Fibroblast of the conjunctiva (primary cell): ENCODE results near the gene MACROD2.
A peak's percentile ranks its signal among the peaks of the same experiment; 100 is the strongest.
"Not testable (repeated sequence)": the region's sequence is repeated elsewhere in the genome, so short reads cannot be mapped to it uniquely, and the experiment has no call there.

Experiments
- DNase-seq: peaks from one replicate; pipeline ENCODE4 v3.0.0-alpha.2; 2010; ENCODE audit warnings: low read depth

MACROD2 gene

GRCh38 chr20:14996883-14997672 is 1001.8 kb downstream of the MACROD2 start:
- DNase-seq, result no peak

DNA sequence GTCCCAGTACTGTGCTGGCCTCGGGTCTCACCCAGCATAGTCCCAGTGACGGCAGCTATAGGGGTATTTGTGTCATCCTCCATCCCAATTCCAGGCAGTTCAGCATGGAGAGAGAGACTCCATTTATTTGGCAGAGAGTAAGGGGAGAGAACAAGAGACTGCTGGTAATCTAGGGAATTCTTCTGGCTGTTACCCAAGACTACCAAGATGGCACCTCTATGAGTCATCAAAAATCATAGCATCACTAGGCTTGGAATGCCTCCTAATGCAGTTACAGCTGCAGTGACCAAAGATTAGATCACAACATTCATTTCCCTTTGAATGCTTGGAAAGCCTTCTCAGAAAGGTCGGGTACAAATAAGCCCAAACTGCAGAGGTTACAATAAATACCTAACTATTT is 1002.5 kb downstream of the MACROD2 start:
- DNase-seq, result peak; percentile 58

- no peak for DNase-seq
These were observed 1010.1 kb downstream of the MACROD2 start for GRCh38 chr20:15005300-15005986.

DNA sequence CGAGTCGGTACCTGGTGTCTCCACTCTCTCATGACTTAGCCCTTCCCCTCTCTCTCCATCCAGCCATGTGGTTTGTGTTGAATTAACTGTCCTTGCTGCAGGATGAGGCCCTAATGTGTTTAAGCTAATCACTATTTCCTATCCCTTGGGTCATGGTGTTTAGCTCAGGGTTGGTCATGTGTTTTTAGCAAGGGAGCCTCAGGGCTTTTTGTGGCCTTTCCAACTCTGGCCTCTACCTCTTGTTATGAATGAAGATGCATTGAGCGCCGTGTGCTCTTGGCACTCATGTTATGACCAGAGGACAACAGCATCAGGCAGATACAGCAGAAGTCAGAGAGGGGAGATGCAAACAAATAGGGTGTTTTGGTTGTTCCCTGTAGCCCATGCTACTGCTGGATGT is 1016.3 kb downstream of the MACROD2 start:
- no peak for DNase-seq

DNA sequence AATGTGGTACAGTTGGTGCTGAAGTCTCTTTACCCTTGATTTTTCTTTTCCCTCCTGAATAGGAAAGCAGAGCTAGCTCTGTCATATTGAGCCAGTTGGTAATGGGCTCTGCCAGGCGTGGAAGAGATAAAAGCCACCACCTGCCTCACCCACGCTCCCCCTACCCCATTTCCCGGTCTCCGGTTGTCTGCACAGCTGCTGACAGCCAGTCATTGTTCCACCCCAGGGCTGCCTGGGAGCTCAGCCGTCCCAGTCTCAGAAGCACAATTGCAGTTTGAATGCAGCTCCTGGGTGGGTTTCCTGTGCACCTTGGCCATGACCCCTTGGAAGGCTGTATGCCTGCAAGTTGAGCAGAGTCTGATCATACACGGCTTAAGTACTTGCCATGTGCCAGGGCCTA is 1017.2 kb downstream of the MACROD2 start:
- DNase-seq, result no peak

GRCh38 chr20:15016875-15017274 is 1021.6 kb downstream of the MACROD2 start:
- not testable (repeated sequence) for DNase-seq

- no peak for DNase-seq
These were observed 1023.6 kb downstream of the MACROD2 start for GRCh38 chr20:15018966-15019365.

DNA sequence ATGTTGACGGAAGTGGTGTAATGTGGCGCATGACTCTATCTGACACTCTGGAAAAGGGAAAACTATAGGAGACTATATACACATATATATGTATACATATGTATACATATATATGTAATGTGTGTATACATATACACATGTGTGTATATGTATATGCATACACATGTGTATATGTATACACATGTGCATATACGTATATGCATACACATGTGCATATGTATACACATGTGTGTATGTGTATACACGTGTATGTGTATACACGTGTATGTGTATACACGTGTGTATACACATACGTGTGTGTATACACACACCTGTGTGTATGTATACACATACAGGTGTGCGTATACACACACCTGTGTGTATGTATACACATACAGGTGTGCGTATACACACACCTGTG is 1025.5 kb downstream of the MACROD2 start:
- no peak for DNase-seq

GRCh38 chr20:15022921-15023320 is 1027.6 kb downstream of the MACROD2 start:
- DNase-seq, result no peak

DNA sequence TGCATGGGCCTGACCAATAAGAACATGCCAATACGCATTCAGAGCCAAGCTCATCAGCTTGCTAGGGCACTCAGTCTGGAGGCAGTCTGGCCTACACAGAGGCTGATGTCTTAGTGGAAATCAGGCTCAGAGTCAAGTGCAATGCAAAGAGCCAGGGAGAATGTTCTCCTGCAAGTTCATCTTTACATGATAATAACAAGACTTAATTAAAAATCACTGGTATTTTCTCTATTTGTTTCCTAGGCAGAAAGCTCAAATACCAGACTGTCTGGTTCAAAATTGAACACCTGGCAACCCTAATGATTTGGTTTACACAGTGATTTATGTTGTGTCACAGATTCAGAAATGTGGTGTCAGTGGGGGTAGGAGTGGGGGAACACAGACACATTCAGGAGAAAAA is 1031.4 kb downstream of the MACROD2 start:
- DNase-seq, result no peak

GRCh38 chr20:15030826-15031225 is 1035.5 kb downstream of the MACROD2 start:
- no peak for DNase-seq

DNA sequence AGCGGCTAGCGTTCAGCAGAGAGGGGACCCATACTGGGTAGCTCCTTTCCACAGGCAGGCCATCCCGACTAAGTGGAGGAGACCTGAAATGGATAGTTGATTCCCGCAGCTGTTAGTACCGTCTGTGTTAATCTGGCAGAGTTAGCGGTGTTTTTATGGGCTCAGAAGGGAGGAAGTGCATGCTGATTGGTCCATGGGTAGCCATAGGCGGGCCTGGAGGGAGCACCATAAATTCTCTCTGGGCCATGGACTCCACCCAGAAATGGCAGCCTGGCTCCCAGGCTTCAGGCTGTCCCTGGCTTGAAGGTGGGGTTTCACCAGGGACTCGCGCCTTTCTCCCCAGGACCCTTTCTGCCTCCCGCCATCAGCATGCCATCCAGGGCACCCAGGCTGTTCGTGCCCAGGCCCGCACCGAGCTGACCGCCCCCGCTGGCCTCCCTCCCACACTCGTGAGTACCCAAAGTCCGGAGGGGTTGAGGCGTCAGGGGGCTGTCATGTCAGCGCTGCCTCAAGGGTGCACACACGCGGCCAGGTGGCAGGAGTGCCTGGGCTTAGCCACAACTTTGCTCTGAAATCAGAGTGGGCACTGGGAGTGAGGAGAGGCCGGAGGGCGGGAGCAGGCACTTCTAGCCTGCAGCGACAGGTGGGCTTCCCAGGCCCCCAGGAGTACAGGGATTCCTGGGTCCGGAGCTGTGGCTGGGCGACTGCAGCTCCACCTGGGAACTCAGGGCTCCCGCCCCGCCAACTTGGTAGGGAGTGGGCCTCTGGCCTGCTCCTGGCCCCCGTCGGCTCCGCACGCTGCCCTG is 1036.4 kb downstream of the MACROD2 start:
- no peak for DNase-seq

DNA sequence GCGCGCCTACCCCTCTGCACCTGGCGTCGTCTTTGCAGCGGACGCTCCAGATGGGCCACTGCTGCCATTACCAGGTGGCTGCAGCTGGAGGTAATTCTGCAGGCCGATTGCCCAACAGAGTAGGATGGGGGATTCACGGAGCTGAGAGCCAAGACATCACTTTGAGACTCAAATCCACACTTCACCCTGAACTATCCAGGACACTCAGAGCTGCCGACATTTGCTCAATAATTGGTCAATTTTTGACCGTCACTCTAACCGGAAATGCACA is 1037.0 kb downstream of the MACROD2 start:
- no peak for DNase-seq

DNA sequence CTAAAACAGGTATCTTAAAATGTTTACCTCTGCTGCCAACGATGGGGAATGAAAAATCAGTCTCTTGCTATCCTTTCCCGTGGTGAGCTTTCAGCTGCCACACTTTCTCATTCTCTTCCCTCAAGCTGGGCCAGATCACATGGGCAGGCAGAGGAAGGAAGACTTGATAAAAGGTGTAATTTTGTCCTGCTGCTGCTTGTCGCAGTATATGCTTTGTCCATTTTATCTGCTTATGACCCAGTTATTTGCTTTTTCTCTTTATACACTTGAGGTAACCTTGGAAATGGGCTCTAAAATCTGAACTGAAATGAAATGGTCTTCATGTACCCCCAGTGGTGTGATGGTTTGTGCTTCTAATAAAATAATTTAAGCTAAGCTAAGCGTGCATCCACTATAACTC is 1038.0 kb downstream of the MACROD2 start:
- no peak for DNase-seq

DNA sequence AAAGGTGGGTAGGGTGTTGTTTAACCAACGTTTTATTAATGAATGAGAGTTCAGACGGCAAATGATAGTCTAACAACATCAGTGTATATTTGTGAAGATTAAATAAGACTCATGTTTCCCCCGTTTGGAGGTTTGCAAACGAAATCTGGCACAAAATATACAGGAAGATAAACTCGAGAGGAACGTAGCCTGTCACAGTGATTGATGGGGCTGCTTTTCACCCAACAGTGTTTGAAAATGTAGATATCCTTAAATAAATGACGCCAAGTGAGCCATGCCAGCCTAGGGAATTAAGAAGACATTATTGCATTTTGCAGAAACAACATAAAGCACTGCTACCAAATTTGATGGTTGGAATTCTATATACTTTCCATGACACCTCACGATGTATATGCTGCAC is 1038.6 kb downstream of the MACROD2 start:
- no peak for DNase-seq

DNA sequence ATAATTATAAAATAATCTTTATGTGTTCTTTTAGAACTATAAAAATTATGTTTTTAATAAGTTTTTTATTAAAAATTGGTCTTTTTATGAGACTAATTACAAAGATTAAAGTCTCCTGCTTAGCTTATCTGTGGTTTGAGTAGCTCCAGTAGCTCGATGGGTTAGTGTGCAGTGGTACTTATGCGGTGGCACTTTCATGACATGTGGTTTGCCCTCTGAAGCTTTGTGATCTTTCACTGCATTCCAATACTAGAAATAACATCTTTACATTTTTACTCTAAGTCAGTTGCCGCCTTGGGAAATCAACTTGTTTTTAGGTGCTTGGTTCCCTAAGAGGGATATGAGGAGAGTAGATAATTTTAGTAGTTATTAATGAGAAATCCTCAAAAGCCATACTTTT is 1041.6 kb downstream of the MACROD2 start:
- DNase-seq, result no peak

DNA sequence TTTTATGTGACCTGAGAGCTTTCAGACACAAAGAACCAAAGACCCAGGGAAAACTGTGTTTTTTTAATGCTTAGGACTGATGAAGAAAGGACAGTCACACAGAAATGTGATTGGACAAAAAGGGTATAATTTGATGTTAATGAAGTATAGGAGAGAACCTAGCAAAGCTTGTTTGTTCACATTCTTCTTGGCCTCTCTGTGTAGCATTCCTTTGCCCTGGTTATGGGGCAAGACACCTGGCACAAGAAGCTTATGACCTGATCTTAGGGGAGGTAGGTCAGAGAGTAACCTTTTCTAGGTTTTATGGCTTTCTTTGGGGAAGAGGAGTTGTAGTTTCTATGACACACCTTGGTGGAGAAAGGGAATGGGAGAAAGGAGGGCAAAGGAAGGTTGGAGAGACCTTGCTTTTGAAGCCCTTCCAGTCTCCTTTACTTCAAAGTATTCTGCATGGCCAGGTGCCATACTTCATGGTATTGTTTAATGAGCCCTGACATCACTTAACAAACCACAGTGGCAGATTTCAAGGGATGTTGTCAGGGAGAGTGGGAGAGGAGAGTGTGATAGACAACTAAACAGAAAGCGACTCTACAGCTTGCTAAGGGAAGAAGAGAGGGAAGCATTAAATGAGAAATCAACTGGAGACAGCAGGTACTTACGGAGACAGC is 1043.9 kb downstream of the MACROD2 start:
- no peak for DNase-seq

GRCh38 chr20:15042723-15043122 is 1047.4 kb downstream of the MACROD2 start:
- no peak for DNase-seq

- DNase-seq, result peak; percentile 79
These were observed 1049.9 kb downstream of the MACROD2 start for GRCh38 chr20:15045246-15045645.

DNA sequence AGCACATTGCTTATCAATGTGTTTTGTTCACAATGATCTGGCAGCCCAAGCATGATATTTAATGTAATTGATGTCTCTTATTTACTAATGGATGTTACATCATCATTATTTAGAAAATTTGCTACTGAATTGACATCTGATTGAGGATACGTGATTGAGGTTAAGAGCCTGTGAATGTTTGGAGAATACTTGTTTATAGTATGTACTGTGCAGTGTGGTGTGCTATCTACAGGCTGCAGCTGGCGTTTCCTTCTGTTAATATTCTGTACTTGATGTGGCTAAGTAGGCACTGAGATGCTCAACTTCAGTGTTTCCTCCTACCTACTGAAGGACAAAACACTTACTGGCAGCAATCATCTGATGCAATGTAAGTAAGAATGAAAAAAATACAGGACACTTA is 1051.7 kb downstream of the MACROD2 start:
- no peak for DNase-seq

GRCh38 chr20:15047601-15048000 is 1052.3 kb downstream of the MACROD2 start:
- DNase-seq, result no peak

GRCh38 chr20:15056246-15056645 is 1060.9 kb downstream of the MACROD2 start:
- DNase-seq, result no peak

DNA sequence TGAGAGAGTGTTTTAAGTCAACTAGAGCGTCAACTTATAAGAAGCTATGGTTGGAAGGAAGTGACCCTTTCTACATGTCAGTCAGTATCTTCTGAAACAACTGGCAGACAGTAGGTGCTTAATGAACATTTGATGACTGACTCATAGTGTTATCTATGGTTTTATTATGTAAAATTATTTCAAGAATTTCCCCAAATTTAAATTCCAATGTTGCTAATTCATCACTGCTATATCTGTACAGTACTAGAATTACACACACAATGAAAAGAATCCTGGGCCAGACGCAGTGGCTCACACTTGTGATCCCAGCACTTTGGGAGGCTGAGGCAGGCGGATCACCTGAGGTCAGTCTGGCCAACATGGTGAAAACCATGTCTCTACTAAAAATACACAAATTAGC is 1063.5 kb downstream of the MACROD2 start:
- no peak for DNase-seq
